KMS-11 (cell line): ENCODE data around the gene PARP11.
"Not testable (repeated sequence)": the region's sequence is repeated elsewhere in the genome, so short reads cannot be mapped to it uniquely, and the experiment has no call there.

Experiments used
- H2AFZ ChIP-seq: fragments of 200-600 bp; sonication (generic); 2 replicates; pipeline ENCODE4 v1.6.1; 2016; ENCODE audit warnings: antibody characterized with exemption, mixed run types, low read depth
- H3K27ac ChIP-seq: fragments of 200-600 bp; sonication (generic); 2 replicates; pipeline ENCODE4 v1.6.1; 2016; ENCODE audit warnings: mild to moderate bottlenecking, mixed run types
- H3K27me3 ChIP-seq: fragments of 200-600 bp; sonication (generic); 2 replicates; pipeline ENCODE4 v1.6.1; 2017; ENCODE audit warnings: mild to moderate bottlenecking, low read depth, mixed run types, moderate library complexity; ENCODE audit not compliant: insufficient read depth
- H3K36me3 ChIP-seq: fragments of 200-600 bp; sonication (generic); 2 replicates; pipeline ENCODE4 v1.6.1; 2017; ENCODE audit warnings: mild to moderate bottlenecking, mixed run types; ENCODE audit not compliant: insufficient read depth
- H3K4me1 ChIP-seq: fragments of 200-600 bp; sonication (generic); 2 replicates; pipeline ENCODE4 v1.6.1; 2016; ENCODE audit warnings: mild to moderate bottlenecking, low read depth, mixed run types; ENCODE audit not compliant: poor library complexity, severe bottlenecking
- H3K4me2 ChIP-seq: fragments of 200-600 bp; sonication (generic); 2 replicates; pipeline ENCODE4 v1.7.0; 2016; ENCODE audit warnings: mild to moderate bottlenecking, mixed run types
- H3K4me3 ChIP-seq: fragments of 200-600 bp; sonication (generic); IDR thresholded peaks from 2 replicates; pipeline ENCODE4 v1.6.1; 2017; ENCODE audit warnings: low read depth, low read length, mixed read lengths; ENCODE audit not compliant: insufficient read depth
- H3K79me2 ChIP-seq: fragments of 200-600 bp; sonication (generic); 2 replicates; pipeline ENCODE4 v1.6.1; 2016; ENCODE audit warnings: low read depth, mixed run types; ENCODE audit not compliant: insufficient read depth
- H3K9ac ChIP-seq: fragments of 200-600 bp; sonication (generic); 2 replicates; pipeline ENCODE4 v1.6.1; 2016; ENCODE audit warnings: mild to moderate bottlenecking, mixed run types
- H4K20me1 ChIP-seq: fragments of 200-600 bp; sonication (generic); 2 replicates; pipeline ENCODE4 v1.6.1; 2016; ENCODE audit warnings: mild to moderate bottlenecking, mixed run types; ENCODE audit not compliant: insufficient read depth
- CTCF ChIP-seq: fragments of 200-600 bp; sonication (generic); conservative IDR thresholded peaks from 2 replicates; pipeline ENCODE4 v1.6.1; 2017; ENCODE audit warnings: low read depth, mild to moderate bottlenecking, antibody characterized with exemption, low read length, moderate library complexity, mixed read lengths

PARP11 gene

GRCh38 chr12:3863756-3864155, 9.4 kb downstream of the PARP11 start:
- Histone ChIP-seq H3K4me3 (no peak overlapping the region), H3K79me2 (no peaks in the 10 kb centered on the region), H3K27ac (no peak overlapping the region), H3K9ac (no peak overlapping the region), H3K4me1 (no peaks in the 10 kb centered on the region), H2AFZ (no peak overlapping the region), H4K20me1 (no peaks in the 10 kb centered on the region), H3K36me3 (no peaks in the 10 kb centered on the region), H3K27me3 (no peaks in the 10 kb centered on the region), H3K4me2 (no peak overlapping the region)
- no peak for TF ChIP-seq CTCF

- Histone ChIP-seq H3K4me1 (peaks cover 8% of the 10 kb centered on the region), H3K27ac (no peak overlapping the region), H3K9ac (no peak overlapping the region), H2AFZ (no peak overlapping the region), H3K36me3 (no peaks in the 10 kb centered on the region), H3K79me2 (no peaks in the 10 kb centered on the region), H3K4me3 (no peak overlapping the region), H4K20me1 (no peaks in the 10 kb centered on the region), H3K4me2 (no peak overlapping the region), H3K27me3 (no peaks in the 10 kb centered on the region)
- no peak for TF ChIP-seq CTCF
Observed at GRCh38 chr12:3842517-3842916, 30.7 kb downstream of the PARP11 start.

- Histone ChIP-seq H3K4me2 (no peak overlapping the region), H3K36me3 (no peaks in the 10 kb centered on the region), H3K9ac (no peak overlapping the region), H4K20me1 (no peaks in the 10 kb centered on the region), H3K4me1 (peaks cover 11% of the 10 kb centered on the region), H3K79me2 (no peaks in the 10 kb centered on the region), H3K4me3 (no peak overlapping the region), H2AFZ (no peak overlapping the region), H3K27ac (no peak overlapping the region), H3K27me3 (no peaks in the 10 kb centered on the region)
- TF ChIP-seq CTCF: no peak
Observed at GRCh38 chr12:3841783-3842182, 31.4 kb downstream of the PARP11 start.

DNA sequence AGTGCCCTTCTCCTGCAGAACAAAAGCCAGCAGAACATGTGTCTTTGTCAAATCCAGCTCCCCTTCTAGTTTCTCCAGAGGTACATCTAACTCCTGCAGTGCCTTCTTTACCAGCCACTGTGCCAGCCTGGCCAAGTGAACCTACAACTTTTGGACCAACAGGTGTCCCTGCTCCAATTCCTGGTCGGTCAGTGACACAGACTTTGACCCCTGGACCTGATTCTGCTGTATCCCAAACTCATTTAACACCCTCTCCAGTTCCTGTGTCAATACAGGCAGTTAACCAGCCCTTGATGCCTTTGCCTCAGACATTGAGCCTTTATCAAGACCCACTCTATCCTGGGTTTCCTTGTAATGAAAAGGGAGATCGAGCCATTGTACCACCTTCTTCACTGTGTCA, 32.4 kb downstream of the PARP11 start:
- H2AFZ ChIP-seq, H3K27me3 ChIP-seq, H3K36me3 ChIP-seq, H3K4me2 ChIP-seq, H3K9ac ChIP-seq, H4K20me1 ChIP-seq, H3K27ac ChIP-seq, H3K4me3 ChIP-seq, H3K79me2 ChIP-seq: not testable (repeated sequence)
- peaks cover 11% of the 10 kb centered on the region for H3K4me1 ChIP-seq

- not testable (repeated sequence) for H3K4me2 ChIP-seq, H3K27ac ChIP-seq, H2AFZ ChIP-seq, H3K36me3 ChIP-seq, H3K9ac ChIP-seq, H3K79me2 ChIP-seq, H3K27me3 ChIP-seq, H4K20me1 ChIP-seq, H3K4me3 ChIP-seq
- peaks cover 11% of the 10 kb centered on the region for H3K4me1 ChIP-seq
Observed at GRCh38 chr12:3839745-3840144, 33.5 kb downstream of the PARP11 start.

GRCh38 chr12:3838701-3839548, 34.3 kb downstream of the PARP11 start:
- H3K36me3 ChIP-seq, H3K9ac ChIP-seq, H2AFZ ChIP-seq, H3K4me2 ChIP-seq, H3K27me3 ChIP-seq, H3K79me2 ChIP-seq, H4K20me1 ChIP-seq, H3K27ac ChIP-seq, H3K4me3 ChIP-seq: not testable (repeated sequence)
- H3K4me1 ChIP-seq: peaks cover 11% of the 10 kb centered on the region
